Retina (tissue), 1 donor: ENCODE data around the gene MIP.
A peak's percentile ranks its signal among the peaks of the same experiment; 100 is the strongest.
"Not testable (repeated sequence)": the region's sequence is repeated elsewhere in the genome, so short reads cannot be mapped to it uniquely, and the experiment has no call there.

Experiments used
- DNase-seq: peaks from one replicate; pipeline ENCODE4 v3.0.0-alpha.2; 2016

The MIP gene

DNA sequence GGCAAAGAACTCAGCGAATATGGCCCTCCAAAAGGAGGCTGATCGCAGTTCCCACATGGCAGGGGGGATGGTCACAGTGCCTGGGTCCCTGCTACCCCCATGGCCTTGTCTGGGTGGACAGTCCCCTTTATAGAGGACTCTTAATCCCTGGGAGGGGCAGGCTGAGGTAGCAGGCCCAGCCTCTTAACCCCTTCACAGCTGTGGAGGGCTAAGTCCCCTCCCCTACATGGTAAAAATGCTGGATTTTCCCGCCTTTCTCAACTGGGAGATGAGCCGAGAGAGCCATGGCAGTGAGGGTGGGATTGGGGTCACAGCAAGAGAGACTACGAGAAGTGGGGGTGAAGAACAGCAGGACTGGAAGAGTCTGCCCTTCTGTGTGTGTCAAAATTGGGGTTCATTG, at the start of gene MIP:
TSS of gene MIP (minus strand) at position 101 of the 400 bp plus-strand sequence. CDS start at position 57, 44 bp downstream.
- DNase-seq = no peak

GRCh38 chr12:56499879-56500278, 45.4 kb upstream of the MIP start:
- not testable (repeated sequence) for DNase-seq

GRCh38 chr12:56499452-56499851, 45.0 kb upstream of the MIP start:
- not testable (repeated sequence) for DNase-seq

GRCh38 chr12:56498126-56498902, 43.9 kb upstream of the MIP start:
- peak; percentile 45 for DNase-seq

GRCh38 chr12:56496704-56497103, 42.2 kb upstream of the MIP start:
- peak; percentile 42 for DNase-seq

- DNase-seq = not testable (repeated sequence)
Observed at GRCh38 chr12:56494481-56494880, 40.0 kb upstream of the MIP start.

GRCh38 chr12:56494106-56494415, 39.6 kb upstream of the MIP start:
- not testable (repeated sequence) for DNase-seq

DNA sequence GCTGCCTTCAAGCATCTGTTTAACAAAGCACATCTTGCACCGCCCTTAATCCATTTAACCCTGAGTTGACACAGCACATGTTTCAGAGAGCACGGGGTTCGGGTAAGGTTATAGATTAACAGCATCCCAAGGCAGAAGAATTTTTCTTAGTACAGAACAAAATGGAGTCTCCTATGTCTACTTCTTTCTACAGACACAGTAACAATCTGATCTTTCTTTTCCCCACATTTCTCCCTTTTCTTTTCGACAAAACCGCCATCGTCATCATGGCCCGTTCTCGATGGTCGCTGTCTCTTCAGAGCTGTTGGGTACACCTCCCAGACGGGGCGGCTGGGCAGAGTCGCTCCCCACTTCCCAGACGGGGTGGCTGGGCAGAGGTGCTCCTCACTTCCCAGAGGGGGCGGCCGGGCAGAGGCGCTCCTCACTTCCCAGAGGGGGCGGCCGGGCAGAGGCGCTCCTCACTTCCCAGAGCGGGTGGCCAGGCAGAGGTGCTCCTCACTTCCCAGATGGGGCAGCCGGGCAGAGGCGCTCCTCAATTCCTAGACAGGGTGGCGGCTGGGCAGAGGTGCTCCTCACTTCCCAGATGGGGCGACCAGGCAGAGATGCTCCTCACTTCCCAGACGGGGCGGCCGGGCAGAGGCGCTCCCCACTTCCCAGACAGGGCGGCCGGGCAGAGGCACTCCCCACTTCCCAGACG, 39.1 kb upstream of the MIP start:
- DNase-seq = not testable (repeated sequence)

GRCh38 chr12:56490360-56490759, 35.9 kb upstream of the MIP start:
- no peak for DNase-seq

- peak; percentile 83 for DNase-seq
Observed at GRCh38 chr12:56488041-56488955, 33.8 kb upstream of the MIP start, which contains the start of gene GLS2. GLS2 (minus strand) TSS chr12:56488161; CDS start chr12:56488118, 43 bp downstream.

DNA sequence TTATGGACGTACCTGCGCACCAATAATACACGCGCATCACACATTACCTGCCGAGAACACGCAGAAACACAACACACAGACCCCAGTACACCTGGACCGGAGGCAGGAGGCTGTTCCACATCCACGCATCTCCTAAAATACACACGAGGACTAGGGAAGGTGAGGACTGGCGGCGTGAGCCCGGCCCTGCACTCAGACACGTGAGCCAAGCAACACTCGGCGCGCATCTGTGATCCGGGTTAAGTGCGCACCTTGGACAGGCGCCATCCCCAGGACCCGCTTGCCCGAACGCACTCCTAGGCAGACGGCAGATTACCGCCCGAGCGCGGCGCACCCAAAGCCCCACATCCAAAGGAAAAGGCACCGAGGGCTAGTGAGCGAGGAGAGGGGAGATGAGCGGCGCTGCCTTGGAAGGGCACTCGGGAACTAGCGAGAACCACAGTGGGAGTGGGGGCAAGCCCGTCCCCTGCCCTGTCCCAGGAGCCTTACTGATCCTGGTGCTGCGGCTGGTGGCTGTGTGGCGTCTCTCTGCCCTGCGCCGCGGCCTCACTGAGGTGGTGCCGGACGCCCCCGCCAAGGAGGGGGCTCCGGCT, 33.1 kb upstream of the MIP start:
- DNase-seq = peak; percentile 82

DNA sequence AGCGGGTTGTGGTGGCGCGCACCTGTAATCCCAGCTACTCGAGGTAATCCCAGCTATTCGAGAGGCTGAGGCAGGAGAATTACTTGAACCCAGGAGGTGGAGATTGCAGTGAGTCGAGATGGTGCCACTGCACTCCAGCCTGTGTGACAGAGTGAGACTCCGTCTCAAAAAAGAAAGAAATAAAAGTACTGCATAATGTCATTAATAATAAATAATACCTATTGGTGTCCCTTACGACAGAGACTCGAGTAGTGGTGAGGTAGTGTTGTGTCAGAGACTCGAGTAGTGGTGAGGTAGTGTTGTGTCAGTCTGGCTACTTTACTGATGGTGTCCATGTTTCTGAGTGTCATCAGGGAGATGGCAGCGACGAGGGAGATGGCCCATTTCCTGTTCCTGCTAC, 32.2 kb upstream of the MIP start:
- peak; percentile 11 for DNase-seq

- DNase-seq = no peak
Observed at GRCh38 chr12:56484566-56484965, 30.1 kb upstream of the MIP start.

DNA sequence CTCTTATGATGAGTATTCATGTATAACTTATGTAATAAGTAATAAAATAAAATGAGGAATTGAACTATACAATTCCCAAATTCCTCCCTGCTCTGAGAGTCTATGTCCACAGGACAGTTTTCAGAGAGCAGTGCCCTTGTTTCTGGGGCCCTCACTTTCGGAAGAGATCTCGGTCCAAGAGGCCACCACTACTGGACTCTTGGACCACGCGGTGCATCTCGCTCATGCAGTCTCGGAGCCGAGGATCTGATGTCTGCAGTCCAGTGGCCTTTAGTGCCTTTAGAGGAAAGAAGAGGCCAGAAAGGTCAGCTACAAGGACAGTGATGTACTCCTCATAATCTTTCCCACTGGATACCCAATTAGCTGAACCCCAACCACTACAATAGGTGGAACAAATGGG, 25.2 kb upstream of the MIP start:
- DNase-seq = no peak

DNA sequence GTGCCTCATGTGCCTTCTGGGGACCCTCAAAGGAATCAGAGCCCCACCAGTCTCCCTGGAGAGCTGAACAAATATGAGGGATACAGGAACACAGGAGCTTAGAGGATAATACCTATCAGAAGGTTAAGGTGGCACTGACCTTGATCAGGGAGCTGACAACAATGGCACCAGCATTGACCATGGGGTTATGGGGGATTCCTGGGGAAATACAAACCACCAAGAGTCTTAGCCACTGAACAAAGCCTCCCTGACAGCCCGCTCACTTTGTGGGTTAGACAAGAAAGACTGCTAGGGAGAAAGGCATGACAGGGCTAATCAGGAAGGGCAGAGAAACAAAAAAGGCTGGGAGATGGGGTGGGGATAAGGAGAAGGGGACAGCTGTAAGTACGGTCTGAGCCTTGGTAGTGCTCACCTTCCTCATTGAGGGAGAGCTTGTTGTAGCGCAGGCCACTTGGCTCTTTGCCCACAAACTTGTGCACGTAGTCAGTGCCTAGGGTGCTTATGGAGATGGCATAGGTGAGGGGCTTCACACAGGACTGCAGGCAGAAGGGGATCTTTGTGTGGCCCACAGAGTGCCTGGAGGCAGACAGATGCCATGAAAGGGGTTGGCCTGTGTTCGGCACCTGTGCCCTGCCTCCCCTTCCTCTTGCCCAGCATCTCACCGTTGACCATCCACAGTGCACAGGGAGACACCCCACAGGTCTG, 23.2 kb upstream of the MIP start:
- DNase-seq = no peak

- no peak for DNase-seq
Observed at GRCh38 chr12:56476972-56477432, 22.5 kb upstream of the MIP start.

- no peak for DNase-seq
Observed at GRCh38 chr12:56476143-56476542, 21.7 kb upstream of the MIP start.

DNA sequence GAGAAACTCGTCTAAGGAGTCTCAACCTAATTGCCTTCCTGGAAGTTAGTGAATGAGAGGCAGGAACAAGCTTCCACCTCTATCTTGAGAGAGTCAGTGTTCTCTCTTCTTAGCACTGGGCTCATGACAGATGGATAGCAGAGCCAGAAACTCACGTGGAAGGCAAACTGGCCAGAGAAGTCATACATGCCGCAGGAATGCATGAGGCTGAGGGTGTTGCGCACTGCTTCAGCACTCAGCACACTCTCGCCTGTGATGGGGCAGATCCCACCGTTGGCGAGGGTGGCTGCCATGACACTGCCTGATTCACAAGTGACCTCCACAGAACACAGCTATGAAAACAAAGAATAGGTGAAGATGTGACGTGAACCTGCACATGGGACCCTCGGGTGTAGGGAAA, 19.9 kb upstream of the MIP start:
- DNase-seq = no peak

GRCh38 chr12:56469007-56469930, 14.8 kb upstream of the MIP start:
- no peak for DNase-seq

GRCh38 chr12:56468216-56469006, 14.0 kb upstream of the MIP start, which contains the start of gene SPRYD4:
SPRYD4 (plus strand) TSS chr12:56468578; CDS start chr12:56468592, 14 bp downstream.
- peak; percentile 95 for DNase-seq
